ENCODE measurements around the gene C6.
A peak's percentile ranks its signal among the peaks of the same experiment; 100 is the strongest.

Gene C6

DNA sequence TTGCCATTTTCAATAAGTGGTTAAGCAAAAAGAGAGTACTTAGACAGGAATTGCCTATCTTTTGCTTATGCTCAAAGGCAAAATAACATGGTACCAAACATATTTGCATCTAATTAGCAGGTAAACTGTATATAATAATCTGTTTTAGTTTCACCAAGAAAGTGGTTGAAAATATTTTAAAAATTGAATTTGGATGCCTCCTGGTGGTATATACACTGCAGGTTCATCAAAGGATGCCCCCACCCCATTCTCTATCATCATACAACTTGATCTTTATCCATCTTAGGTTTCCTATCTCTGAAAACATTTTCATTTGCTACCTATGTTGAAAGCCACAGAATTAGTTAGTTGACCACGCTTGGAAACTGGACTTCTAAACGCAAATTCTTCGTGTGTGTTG lies 95.2 kb downstream of the C6 start:
- H3K27me3 ChIP-seq (ENCODE audit: insufficient read depth, poor library complexity, severe bottlenecking): no peaks in the 10 kb centered on the region
- H3K27ac ChIP-seq (ENCODE audit: poor library complexity, severe bottlenecking): no peak overlapping the region
- no peaks in the 10 kb centered on the region for H3K9me3 ChIP-seq (ENCODE audit: severe bottlenecking)
- no peak overlapping the region for H3K4me3 ChIP-seq (ENCODE audit: severe bottlenecking)
- DNase-seq (ENCODE audit: low spot score) (no peak), ATAC-seq (ENCODE audit: low read depth) (no peak)
- H3K36me3 ChIP-seq (ENCODE audit: low read depth): no peaks in the 10 kb centered on the region
- TF ChIP-seq, protein P1, sequence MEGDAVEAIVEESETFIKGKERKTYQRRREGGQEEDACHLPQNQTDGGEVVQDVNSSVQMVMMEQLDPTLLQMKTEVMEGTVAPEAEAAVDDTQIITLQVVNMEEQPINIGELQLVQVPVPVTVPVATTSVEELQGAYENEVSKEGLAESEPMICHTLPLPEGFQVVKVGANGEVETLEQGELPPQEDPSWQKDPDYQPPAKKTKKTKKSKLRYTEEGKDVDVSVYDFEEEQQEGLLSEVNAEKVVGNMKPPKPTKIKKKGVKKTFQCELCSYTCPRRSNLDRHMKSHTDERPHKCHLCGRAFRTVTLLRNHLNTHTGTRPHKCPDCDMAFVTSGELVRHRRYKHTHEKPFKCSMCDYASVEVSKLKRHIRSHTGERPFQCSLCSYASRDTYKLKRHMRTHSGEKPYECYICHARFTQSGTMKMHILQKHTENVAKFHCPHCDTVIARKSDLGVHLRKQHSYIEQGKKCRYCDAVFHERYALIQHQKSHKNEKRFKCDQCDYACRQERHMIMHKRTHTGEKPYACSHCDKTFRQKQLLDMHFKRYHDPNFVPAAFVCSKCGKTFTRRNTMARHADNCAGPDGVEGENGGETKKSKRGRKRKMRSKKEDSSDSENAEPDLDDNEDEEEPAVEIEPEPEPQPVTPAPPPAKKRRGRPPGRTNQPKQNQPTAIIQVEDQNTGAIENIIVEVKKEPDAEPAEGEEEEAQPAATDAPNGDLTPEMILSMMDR (IDR thresholded peaks at IDR 0.05; ENCODE audit: poor library complexity, severe bottlenecking): peak; percentile 20
- no peaks in the 10 kb centered on the region for H3K4me1 ChIP-seq (ENCODE audit: insufficient read depth, poor library complexity, severe bottlenecking)

DNA sequence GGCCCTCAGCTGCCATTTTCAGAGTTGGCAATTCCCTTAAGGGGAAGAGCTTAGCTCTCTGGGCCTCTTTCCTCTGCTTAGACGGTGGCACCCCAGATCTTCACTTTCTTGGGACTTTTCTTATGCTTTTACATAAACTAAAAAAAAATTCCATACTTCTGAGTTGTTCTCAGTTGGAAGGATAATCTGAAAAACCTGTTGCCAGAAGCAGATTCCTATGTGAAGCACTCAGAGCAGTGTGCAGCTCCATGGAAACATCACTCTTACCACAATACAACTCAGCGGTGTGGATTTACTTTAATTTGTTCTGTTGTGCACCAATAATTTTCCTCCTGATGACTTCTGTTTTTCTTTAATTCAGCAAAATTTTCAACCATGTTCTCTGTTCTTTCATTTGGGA lies 98.1 kb downstream of the C6 start:
- no peak overlapping the region for H3K4me3 ChIP-seq (ENCODE audit: severe bottlenecking)
- no peaks in the 10 kb centered on the region for H3K36me3 ChIP-seq (ENCODE audit: low read depth)
- ATAC-seq (ENCODE audit: low read depth) (no peak), DNase-seq (ENCODE audit: low spot score) (no peak)
- no peak overlapping the region for H3K27ac ChIP-seq (ENCODE audit: poor library complexity, severe bottlenecking)
- no peaks in the 10 kb centered on the region for H3K9me3 ChIP-seq (ENCODE audit: severe bottlenecking)
- no peaks in the 10 kb centered on the region for H3K27me3 ChIP-seq (ENCODE audit: insufficient read depth, poor library complexity, severe bottlenecking)
- TF ChIP-seq, protein P1 (IDR thresholded peaks at IDR 0.05; ENCODE audit: poor library complexity, severe bottlenecking): no peak
- no peaks in the 10 kb centered on the region for H3K4me1 ChIP-seq (ENCODE audit: insufficient read depth, poor library complexity, severe bottlenecking)

DNA sequence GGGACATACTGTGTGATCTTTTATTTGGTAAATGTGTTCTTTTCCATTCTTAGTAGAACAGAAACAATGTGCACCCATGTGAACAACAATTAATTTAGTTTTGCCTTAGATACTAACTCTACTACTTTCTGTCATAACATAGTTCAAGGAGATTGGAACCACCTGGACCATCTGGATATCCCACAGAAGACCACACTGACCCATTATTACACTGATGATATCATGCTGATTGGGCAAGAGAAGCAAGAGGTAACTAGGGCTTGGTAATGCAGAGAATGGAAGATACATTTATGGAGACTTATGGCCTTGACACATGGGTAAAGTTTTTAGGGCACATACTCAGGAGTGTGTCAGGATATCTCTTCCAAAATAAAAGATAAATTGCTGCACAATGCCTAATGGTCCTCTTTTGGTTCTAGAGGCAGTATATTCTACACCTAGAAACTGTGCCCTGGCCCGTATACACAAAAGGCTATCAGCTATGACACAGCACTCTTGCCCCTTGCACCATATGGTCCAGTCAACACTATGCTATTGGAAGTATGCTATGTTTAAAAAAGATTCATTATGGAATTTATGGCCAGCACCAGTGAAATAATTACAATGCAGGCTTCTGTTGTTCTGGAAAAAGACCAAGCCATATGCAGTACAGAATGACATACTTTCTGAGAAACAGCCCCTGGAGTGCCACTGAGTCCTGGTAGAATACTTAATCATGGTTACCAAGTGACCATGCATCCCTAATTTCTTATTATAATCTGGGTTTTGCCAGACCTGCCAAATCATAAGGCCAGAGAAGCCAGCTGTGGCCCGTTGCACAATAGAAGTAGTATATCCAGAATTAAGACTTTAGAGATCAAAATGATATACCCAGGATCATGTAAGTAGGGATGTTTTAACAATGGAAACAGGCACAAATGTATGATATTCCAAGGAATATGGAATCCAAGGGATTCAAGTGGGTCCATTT lies 100.6 kb downstream of the C6 start:
- Histone ChIP-seq H3K27ac (ENCODE audit: poor library complexity, severe bottlenecking) (no peak overlapping the region), H3K36me3 (ENCODE audit: low read depth) (no peaks in the 10 kb centered on the region), H3K4me1 (ENCODE audit: insufficient read depth, poor library complexity, severe bottlenecking) (no peaks in the 10 kb centered on the region), H3K9me3 (ENCODE audit: severe bottlenecking) (no peaks in the 10 kb centered on the region), H3K27me3 (ENCODE audit: insufficient read depth, poor library complexity, severe bottlenecking) (no peaks in the 10 kb centered on the region), H3K4me3 (ENCODE audit: severe bottlenecking) (no peak overlapping the region)
- TF ChIP-seq, protein P1 (IDR thresholded peaks at IDR 0.05; ENCODE audit: poor library complexity, severe bottlenecking): no peak
- ATAC-seq (ENCODE audit: low read depth): no peak
- no peak for DNase-seq (ENCODE audit: low spot score)

DNA sequence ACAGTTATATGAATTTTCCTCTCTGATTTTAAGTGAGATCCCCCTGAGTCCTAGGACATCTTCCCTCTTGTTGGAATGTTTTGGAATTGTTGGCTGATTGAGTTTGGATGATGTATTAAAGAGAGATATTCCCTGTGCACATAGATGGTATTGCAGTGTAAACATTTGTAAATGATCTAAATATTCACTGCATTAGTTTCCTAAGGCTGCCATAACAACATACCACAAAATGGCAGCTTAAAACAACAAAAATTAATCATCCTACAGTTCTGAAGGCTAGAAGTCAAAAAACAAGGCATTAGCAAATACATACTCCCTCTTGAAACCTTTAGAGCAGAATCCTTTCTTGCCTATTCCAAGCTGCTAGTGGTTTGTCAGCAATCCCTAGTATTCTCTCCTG lies 104.1 kb downstream of the C6 start:
- H3K36me3 ChIP-seq (ENCODE audit: low read depth): no peaks in the 10 kb centered on the region
- no peak for ATAC-seq (ENCODE audit: low read depth)
- no peak for DNase-seq (ENCODE audit: low spot score)
- TF ChIP-seq, protein P1 (IDR thresholded peaks at IDR 0.05; ENCODE audit: poor library complexity, severe bottlenecking): no peak
- H3K27ac ChIP-seq (ENCODE audit: poor library complexity, severe bottlenecking): no peak overlapping the region
- no peaks in the 10 kb centered on the region for H3K4me1 ChIP-seq (ENCODE audit: insufficient read depth, poor library complexity, severe bottlenecking)
- no peak overlapping the region for H3K4me3 ChIP-seq (ENCODE audit: severe bottlenecking)
- H3K9me3 ChIP-seq (ENCODE audit: severe bottlenecking): no peaks in the 10 kb centered on the region
- H3K27me3 ChIP-seq (ENCODE audit: insufficient read depth, poor library complexity, severe bottlenecking): peaks cover 3% of the 10 kb centered on the region

DNA sequence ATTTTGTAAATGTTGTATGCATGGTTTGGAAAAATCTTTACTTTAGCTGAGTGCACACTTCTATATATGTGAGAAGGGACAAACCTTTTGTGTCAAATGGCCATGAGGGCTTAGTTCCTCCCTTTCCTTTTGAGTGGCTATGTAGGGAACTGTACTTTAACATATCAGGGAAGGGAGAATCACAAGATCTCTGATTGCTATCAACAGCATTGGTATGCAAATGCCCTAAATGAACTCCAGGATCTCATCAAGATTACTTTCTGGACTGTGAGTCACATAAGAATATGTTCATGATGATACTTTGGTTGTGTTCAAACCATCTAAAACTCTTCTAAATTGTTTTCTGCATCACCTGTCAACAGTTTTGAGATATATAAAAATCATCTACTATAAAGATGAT lies 111.0 kb downstream of the C6 start:
- Histone ChIP-seq H3K9me3 (ENCODE audit: severe bottlenecking) (no peaks in the 10 kb centered on the region), H3K4me1 (ENCODE audit: insufficient read depth, poor library complexity, severe bottlenecking) (no peaks in the 10 kb centered on the region), H3K36me3 (ENCODE audit: low read depth) (no peaks in the 10 kb centered on the region), H3K27ac (ENCODE audit: poor library complexity, severe bottlenecking) (no peak overlapping the region), H3K27me3 (ENCODE audit: insufficient read depth, poor library complexity, severe bottlenecking) (peaks cover 3% of the 10 kb centered on the region), H3K4me3 (ENCODE audit: severe bottlenecking) (no peak overlapping the region)
- ATAC-seq (ENCODE audit: low read depth) (no peak), DNase-seq (ENCODE audit: low spot score) (no peak)
- TF ChIP-seq, protein P1 (IDR thresholded peaks at IDR 0.05; ENCODE audit: poor library complexity, severe bottlenecking): no peak
